ENCODE data around the gene NCR3LG1. TPM values are rescaled to one million over a fixed set of nuclear protein-coding genes. Genes with fewer than 3 reads are reported as not detected.
A peak's percentile ranks its signal among the peaks of the same experiment; 100 is the strongest.

Gene NCR3LG1
- total and polyA plus RNA-seq, 2 of the 4 experiments (the other 2 are of a cell fraction): 1.7 to 4.1 TPM

DNA sequence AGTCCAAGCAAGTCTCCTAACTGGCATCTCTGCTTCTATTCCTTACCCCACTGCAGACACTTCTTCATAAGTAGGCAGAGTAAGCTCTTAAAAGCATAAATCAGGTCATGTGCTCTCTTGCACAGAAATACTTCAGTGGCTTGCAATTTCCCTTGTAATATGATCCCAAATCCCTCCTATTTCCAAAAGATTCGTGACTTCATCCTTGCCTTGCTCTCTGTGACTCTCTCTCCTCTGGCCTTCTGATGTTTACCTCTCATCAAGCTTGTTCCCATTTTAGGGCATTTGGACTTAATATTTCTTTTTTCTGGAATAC is 37.4 kb upstream of the NCR3LG1 start:
- peak overlapping the region; percentile 77; the same call in 1 of the 2 replicates for H3K27ac ChIP-seq (ENCODE audit: insufficient read depth, low read length)
- no peak overlapping the region for H2AK5ac ChIP-seq (ENCODE audit: low read depth, low read length)
- no peaks in the 10 kb centered on the region for H3K9me3 ChIP-seq (ENCODE audit: control insufficient read depth, insufficient read depth, low read length)
- H3K23ac ChIP-seq (ENCODE audit: low read depth, low read length): peak overlapping the region; percentile 74
- peak overlapping the region; percentile 83; the same call in 1 of the 2 replicates for H3K4ac ChIP-seq (ENCODE audit: low read depth, low read length)
- H2AK9ac ChIP-seq (replicated peaks; ENCODE audit: low read depth, low read length, poor library complexity): no peak overlapping the region
- H4K91ac ChIP-seq (ENCODE audit: insufficient read depth, low read depth, low read length): 0 out of 2 replicates have a peak overlapping the region, but pooled peaks have one; percentile 20
- TF ChIP-seq USF2 (IDR thresholded peaks at IDR 0.05; ENCODE audit: low read depth, low read length) (peak; percentile 80), RAD21 (IDR thresholded peaks at IDR 0.05; ENCODE audit: low read length) (no peak; the same call in 1 of the 2 replicates), ELK1 (IDR thresholded peaks at IDR 0.05; ENCODE audit: borderline replicate concordance, low read depth, low read length) (no peak), RFX5 (IDR thresholded peaks at IDR 0.05; ENCODE audit: low read depth, low read length) (no peak), MAFK (IDR thresholded peaks at IDR 0.05; ENCODE audit: low read depth, low read length) (no peak), CTCF (conservative IDR thresholded peaks at IDR 0.05; ENCODE audit: low read depth, low read length) (no peak), FOS (IDR thresholded peaks at IDR 0.05; ENCODE audit: low read depth, low read length) (peak; percentile 13; the same call in 1 of the 2 replicates), CEBPB (IDR thresholded peaks at IDR 0.05; ENCODE audit: low read depth, low read length) (peak; percentile 68), BHLHE40 (IDR thresholded peaks at IDR 0.05; ENCODE audit: low read depth, low read length) (peak; percentile 74; the same call in 1 of the 2 replicates)
- ChIA-PET CTCF (interaction anchor here (1.0 kb wide), 1 partner anchor 17 kb away, joined by 3 read pairs; no protein-coding TSS in a partner anchor), POLR2A (ENCODE audit: unreplicated experiment) (interaction anchor here (0.6 to 0.8 kb wide), 3 partner anchors 36 to 102 kb away, joined by 3 to 4 read pairs (median 3); no protein-coding TSS in a partner anchor)
- intact Hi-C loops (cut with micrococcal nuclease): loop anchor here (2.0 kb wide), 1 partner anchor 37 kb away; the partner anchor contains the start of gene NCR3LG1
- H2BK20ac ChIP-seq (ENCODE audit: low read depth, low read length): peak overlapping the region; percentile 68
- H3K56ac ChIP-seq (ENCODE audit: extremely low read depth, insufficient read depth, low read length): peak overlapping the region; percentile 73; the same call in 1 of the 2 replicates
- peak overlapping the region; percentile 98 for H2BK5ac ChIP-seq (ENCODE audit: low read depth, low read length, poor library complexity, severe bottlenecking)
- peaks cover 6% of the 10 kb centered on the region for H3K36me3 ChIP-seq (ENCODE audit: control insufficient read depth, insufficient read depth, low read length)
- in situ Hi-C loops (cut with MboI; ENCODE audit: low sequenced_read_pairs): no loop called here
- no TSS peak for BruUV-seq (replicated peaks)
- 0% methylated on average over 1 of the region's 1 CpG; no CpG with 5 or more reads in 1 of the 2 experiments for WGBS, 2 experiments (ENCODE audit: extremely low coverage in 2 of 2, insufficient read length in 1 of 2)
- peak overlapping the region; percentile 80; the same call in 1 of the 2 replicates for H3K4me2 ChIP-seq (ENCODE audit: low read depth, low read length)
- ATAC-seq (ENCODE audit: low read depth) (peak; percentile 93), DNase-seq (peak; percentile 94)
- peak overlapping the region; percentile 88; the same call in 1 of the 3 replicates for H2BK15ac ChIP-seq (ENCODE audit: low read depth, low read length)
- H3K14ac ChIP-seq (replicated peaks; ENCODE audit: low read depth, low read length): peak overlapping the region; percentile 84
- no peak overlapping the region for H3K4me3 ChIP-seq (ENCODE audit: insufficient read depth, low read depth, low read length)
- no peaks in the 10 kb centered on the region for H4K20me1 ChIP-seq (ENCODE audit: insufficient read depth, low read length)
- H3K79me1 ChIP-seq (ENCODE audit: low read depth in 1 of 2, low read length in 2 of 2): no peaks in the 10 kb centered on the region; a peak in 1 of 4 replicates
- H4K8ac ChIP-seq (ENCODE audit: low read depth in 2 of 2, low read length in 2 of 2): peak overlapping the region; percentile 57 to 85
- 0 out of 2 replicates have a peak, but pooled peaks cover 6% of the 10 kb centered on the region for H3K9me1 ChIP-seq (ENCODE audit: insufficient read depth, low read length)
- H3K18ac ChIP-seq (ENCODE audit: low read depth, low read length): peak overlapping the region; percentile 99; the same call in 1 of the 2 replicates
- peak overlapping the region; percentile 96; the same call in 1 of the 2 replicates for H4K5ac ChIP-seq (ENCODE audit: low read depth, low read length)
- peaks cover 10% of the 10 kb centered on the region for H3K4me1 ChIP-seq (ENCODE audit: control insufficient read depth, insufficient read depth, low read length)
- H2BK120ac ChIP-seq (ENCODE audit: low read depth, low read length): peak overlapping the region; percentile 86; the same call in 1 of the 2 replicates
- peak overlapping the region; percentile 59 for H2AFZ ChIP-seq (replicated peaks; ENCODE audit: low read length, poor library complexity)
- no peaks in the 10 kb centered on the region for H3K27me3 ChIP-seq (ENCODE audit: control insufficient read depth, insufficient read depth, low read length)
- dilution Hi-C loops (cut with HindIII; ENCODE audit: low sequenced_read_pairs, unreplicated experiment): no loop called here
- H3K9ac ChIP-seq (ENCODE audit: low read depth, low read length): no peak overlapping the region
